ENCODE results near the gene CACNB2. TPM values are rescaled to one million over a fixed set of nuclear protein-coding genes. Genes with fewer than 3 reads are reported as not detected.
"Not testable (repeated sequence)": the region's sequence is repeated elsewhere in the genome, so short reads cannot be mapped to it uniquely, and the experiment has no call there.

Gene CACNB2
- total RNA-seq, 1 experiment from 2014 or later, result not detected

- DNase-seq (ENCODE audit: low spot score), result no peak
These were observed 4.7 kb downstream of the CACNB2 start for GRCh38 chr10:18144928-18145327.

- no peak for DNase-seq (ENCODE audit: low spot score)
These were observed 5.4 kb downstream of the CACNB2 start for GRCh38 chr10:18145652-18146051.

GRCh38 chr10:18149196-18149800 lies 9.1 kb downstream of the CACNB2 start:
- DNase-seq (ENCODE audit: low spot score), result no peak

DNA sequence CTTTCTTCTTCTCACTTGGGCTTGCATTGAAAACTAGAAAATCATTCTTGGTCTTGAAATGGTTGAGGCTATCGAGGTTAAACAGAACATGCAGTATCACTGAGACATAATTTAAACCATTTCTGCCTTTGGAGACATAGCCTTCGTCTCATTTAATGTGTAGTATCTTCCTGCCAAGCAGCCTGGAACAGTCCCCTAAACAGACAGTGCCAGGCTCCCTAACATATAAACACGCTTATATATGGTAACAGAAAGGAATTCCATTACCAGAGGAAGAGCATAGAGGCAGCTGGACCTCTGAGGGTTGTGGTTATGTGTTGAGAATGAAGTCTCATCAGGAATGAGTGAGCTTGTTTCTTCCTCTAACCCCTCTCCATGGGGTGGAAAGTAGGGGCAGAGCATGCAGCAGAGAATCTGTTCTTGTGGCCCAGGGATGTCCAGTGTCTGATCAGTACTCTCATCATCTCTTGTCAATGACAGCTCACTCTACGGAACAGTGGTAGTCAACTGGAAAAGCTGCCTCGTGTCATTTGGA lies 11.2 kb downstream of the CACNB2 start:
- no peak for DNase-seq (ENCODE audit: low spot score)

DNA sequence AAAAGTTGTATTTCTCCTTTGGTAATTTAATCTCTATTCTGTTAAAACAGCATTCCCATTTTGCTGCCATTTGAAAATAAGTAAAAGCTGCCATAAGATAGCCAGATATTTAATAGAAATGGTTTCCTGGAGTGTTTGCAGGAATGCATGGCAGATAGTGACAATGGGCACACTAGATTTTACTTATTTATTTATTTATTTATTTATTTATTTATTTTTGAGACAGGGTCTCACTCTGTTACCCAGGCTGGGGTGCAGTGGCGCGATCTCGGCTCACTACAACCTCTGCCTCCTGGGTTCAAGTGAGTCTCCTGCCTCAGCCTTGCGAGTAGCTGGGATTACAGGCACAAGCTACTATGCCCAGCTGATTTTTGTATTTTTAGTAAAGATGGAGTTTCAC lies 13.2 kb downstream of the CACNB2 start:
- not testable (repeated sequence) for DNase-seq (ENCODE audit: low spot score)

- no peak for DNase-seq (ENCODE audit: low spot score)
These were observed 15.1 kb downstream of the CACNB2 start for GRCh38 chr10:18155321-18155720.

DNA sequence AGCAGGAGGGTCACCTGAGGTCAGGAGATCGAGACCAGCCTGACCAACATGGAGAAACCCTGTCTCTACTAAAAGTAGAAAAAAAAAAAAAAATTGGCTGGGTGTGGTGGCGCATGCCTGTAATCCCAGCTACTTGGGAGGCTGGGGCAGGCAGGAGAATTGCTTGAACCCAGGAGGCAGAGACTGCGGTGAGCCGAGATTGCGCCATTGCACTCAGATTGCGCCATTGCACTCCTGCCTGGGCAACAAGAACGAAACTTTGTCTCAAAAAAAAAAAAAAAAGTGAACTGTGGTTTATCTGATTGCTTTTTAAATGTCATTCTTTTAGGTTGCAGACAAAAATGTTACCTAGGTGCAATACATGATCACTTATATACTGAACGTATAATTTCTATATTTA lies 16.6 kb downstream of the CACNB2 start:
- DNase-seq (ENCODE audit: low spot score), result not testable (repeated sequence)

DNA sequence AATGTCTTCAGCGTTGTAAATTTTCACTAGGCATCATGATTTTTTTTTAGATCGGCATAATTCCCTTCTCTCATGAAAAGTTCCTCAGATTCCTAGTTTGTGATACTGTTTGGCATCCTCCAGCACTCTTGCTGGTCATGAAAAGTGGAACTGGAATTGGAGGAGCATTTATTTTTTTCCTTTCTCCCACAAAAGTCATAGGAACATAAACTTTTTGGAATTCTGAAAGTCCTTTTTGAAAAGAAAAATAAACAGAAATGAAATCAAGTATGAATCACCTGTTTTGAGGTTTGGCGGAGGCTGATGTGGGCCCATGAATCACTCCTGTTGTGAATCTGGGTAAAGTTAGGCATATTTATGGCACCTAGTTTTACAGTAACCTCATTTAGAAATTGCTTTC lies 17.7 kb downstream of the CACNB2 start:
- DNase-seq (ENCODE audit: low spot score), result no peak

DNA sequence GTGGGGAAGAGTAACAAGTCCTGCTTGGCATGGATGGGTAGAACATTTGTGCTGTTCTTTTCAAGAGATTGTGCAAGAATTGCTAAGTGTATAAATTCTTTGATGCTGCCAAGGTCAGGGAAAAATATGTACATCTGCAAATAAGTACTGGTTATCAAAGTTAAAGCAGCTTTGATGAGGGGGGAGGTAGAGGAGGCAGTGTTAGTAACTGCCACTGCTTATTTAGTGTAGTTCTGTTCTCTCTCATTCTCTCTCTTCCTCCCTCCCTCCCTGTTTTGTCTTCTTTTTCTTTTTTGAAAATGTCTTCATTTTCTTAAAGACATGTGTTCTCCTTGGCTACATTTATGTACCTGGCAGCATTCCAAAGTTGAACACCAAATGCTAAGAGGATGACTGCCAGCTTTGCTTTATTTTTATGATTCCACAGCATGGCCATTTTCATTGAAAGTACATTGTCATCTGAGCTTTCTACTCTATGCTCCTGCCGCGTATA lies 18.6 kb downstream of the CACNB2 start:
- no peak for DNase-seq (ENCODE audit: low spot score)

- no peak for DNase-seq (ENCODE audit: low spot score)
These were observed 19.3 kb downstream of the CACNB2 start for GRCh38 chr10:18159557-18159956.

GRCh38 chr10:18162021-18162627 lies 21.9 kb downstream of the CACNB2 start:
- DNase-seq (ENCODE audit: low spot score), result no peak

DNA sequence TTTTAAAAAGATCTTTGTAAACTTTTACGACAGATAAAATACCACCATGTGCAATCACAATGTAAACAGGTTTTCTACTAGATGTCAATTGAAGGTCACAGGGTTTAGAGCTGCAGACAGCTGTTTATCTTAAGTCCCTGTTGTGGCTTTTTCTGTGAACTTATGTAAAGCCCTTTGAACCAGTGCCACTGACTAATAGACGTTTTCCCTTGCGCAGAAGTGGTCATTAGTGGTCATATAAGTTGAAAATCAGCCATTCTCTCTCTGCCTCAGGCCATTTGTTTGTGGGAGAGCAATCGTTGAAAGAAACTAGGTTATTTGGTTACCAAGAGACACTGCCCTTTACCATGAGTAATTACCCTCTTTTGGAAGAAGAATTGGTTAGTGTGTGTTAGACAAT lies 23.9 kb downstream of the CACNB2 start:
- no peak for DNase-seq (ENCODE audit: low spot score)

GRCh38 chr10:18164748-18165361 lies 24.6 kb downstream of the CACNB2 start:
- no peak for DNase-seq (ENCODE audit: low spot score)

DNA sequence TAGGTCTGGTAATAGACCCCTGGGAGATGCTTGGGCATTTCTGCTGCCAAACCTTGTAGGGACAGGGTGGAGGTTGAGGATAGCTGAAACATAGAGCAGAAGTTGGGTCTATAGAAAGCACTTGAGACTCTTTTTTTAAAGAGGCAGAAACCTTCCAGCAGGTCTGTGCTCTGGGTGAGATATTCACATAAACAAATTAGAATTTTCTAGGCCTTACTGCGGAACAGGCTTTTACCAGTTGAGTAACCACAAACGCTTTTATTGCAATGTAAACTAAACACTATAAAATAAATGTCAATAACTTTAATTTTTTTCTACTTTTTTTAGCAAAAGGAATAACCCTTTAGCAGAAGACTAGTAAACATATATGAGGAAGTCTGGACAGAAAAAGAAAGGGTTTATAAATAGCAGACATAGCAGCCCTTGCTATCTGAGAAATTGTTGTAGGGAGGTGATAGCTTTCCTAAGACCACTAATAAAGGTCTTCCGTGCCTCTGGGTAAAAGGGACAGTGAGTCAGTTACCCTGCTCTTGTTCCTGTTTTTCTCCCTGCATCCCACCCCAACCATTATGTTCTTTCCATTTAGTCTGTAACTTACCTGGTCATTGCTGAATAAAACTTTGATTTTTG lies 38.7 kb downstream of the CACNB2 start:
- DNase-seq (ENCODE audit: low spot score), result no peak

DNA sequence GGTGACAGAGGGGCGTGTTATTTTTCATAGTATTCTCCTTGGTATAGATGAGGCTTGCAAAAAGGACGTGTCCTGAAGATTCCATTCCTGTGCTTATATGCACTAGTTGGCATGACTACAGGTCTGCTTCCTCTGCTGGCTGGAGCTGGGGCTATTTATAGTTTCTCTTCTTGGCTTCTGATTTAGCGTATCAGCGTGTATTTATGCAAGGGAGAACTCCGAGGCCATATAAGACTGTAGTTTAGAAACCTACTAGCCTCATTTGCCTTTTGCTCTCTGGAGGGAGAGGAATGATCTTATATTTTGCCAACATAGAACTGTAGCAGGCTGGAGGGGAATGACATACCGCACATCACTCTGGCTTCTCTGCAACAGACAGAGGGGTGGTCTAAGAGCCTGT lies 39.7 kb downstream of the CACNB2 start:
- no peak for DNase-seq (ENCODE audit: low spot score)

- not testable (repeated sequence) for DNase-seq (ENCODE audit: low spot score)
These were observed 41.2 kb downstream of the CACNB2 start for GRCh38 chr10:18181382-18181781.

GRCh38 chr10:18185621-18186020 lies 45.4 kb downstream of the CACNB2 start:
- DNase-seq (ENCODE audit: low spot score), result no peak

GRCh38 chr10:18190840-18191239 lies 50.6 kb downstream of the CACNB2 start:
- DNase-seq (ENCODE audit: low spot score), result no peak

DNA sequence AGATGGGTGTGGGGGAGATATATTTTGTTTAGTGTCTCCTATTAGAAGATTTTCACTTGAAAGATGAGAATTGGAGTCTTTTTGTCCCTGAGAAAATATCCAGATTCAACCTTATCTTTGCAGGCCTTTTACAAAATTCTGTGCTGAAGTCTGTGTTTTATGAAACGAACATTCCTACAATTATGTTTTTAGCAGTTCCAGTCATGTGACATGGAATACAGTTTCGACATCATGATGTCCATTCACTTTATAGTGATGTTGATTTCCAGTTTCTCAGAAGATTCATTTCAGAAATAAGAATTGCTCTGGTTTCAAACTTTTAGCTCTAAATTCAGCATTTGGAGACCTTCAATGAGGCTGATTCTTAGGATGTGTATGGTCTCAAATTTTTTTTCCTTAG lies 54.4 kb downstream of the CACNB2 start:
- no peak for DNase-seq (ENCODE audit: low spot score)

DNA sequence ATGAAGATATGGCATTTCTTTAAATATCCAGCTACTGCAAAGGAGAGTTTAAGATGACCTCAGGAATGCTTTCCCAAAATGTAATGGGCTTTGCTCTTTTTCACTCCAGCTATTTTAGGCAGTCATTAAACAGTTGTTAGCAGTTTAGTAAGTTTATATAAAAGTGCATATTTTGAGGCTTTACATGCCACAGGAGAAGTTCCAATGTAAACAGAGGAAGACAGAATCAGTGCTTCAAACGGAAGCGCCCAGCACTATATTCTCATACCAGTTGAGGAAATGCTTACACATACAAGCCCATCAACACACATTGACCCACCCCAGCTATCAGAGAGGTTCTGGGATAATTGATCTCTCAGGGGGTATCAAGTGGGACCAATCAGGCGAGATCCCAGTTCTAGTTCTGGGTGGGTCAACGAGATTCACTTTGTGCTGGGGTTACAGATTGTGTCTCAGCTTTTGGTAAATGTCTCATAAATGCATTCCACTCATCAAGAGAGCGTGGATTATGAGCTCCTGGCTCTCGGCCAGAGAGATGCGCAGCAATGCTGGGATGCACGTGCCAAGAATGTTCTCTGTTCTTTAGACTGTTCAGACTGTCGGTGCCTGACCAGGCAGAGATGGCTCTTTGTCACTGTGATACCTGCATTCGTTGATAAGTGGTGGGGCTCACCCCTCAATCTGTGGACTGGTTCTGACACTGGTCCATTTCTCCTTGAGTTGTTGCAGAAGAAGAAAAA lies 55.0 kb downstream of the CACNB2 start:
- DNase-seq (ENCODE audit: low spot score), result no peak

DNA sequence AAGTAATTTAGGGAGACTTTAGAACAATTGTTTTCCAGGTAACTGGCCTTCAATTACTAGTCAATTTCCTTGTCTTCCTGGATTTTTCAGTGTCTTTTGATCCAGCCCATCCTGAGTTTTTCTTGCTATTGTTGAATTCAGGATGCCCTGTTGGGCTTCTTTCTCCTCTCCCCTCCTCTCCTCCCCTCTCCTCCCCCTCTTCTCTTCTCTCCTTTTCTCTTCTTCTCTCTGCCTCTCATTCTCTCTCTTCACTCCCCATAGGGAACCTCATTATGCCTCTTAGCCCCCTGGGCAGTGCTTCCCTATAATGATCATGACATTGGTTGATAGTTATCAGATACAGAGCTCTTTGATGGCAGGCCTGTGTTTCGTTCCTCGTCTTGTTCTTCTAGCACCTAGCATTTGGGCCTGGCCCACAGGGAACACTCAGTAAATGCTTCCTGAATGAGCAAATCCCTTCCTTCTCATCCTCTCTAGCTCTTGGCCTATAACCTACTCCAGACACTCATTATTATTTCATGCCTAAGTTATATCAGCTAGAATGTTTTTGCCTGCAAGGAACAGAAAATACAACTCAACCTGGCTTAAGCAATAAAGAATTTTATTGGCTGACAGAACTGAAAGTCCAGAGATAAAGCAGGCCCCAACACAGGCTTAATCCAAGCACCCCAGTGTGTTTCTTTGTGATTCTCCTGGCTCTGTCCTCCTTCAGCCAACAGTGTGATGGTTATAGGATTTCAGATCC lies 56.8 kb downstream of the CACNB2 start:
- DNase-seq (ENCODE audit: low spot score), result no peak

All from HT-29 (cell line).